Measurements from ENCODE around the gene SLC7A9.
"Not testable (repeated sequence)": the region's sequence is repeated elsewhere in the genome, so short reads cannot be mapped to it uniquely, and the experiment has no call there.

Gene SLC7A9

GRCh38 chr19:32809254-32809653, 60.3 kb downstream of the SLC7A9 start:
- DNase-seq (ENCODE audit: low read depth in 2 of 2) = no peak
- no peak for TF ChIP-seq CTCF (IDR thresholded peaks at IDR 0.05; ENCODE audit: low read depth, low read length)
- no peak overlapping the region for H3K4me3 ChIP-seq (replicated peaks in 1 of 2; ENCODE audit: low read depth in 2 of 2, low read length in 2 of 2)

- H3K4me3 ChIP-seq (replicated peaks in 1 of 2; ENCODE audit: low read depth in 2 of 2, low read length in 2 of 2) = no peak overlapping the region
- no peak for TF ChIP-seq CTCF (IDR thresholded peaks at IDR 0.05; ENCODE audit: low read depth, low read length)
- no peak for DNase-seq (ENCODE audit: low read depth in 2 of 2)
Measured at GRCh38 chr19:32808236-32808635, 61.3 kb downstream of the SLC7A9 start.

- TF ChIP-seq CTCF (IDR thresholded peaks at IDR 0.05; ENCODE audit: low read depth, low read length) = no peak
- no peak for DNase-seq (ENCODE audit: low read depth in 2 of 2)
- H3K4me3 ChIP-seq (replicated peaks in 1 of 2; ENCODE audit: low read depth in 2 of 2, low read length in 2 of 2) = no peak overlapping the region
Measured at GRCh38 chr19:32802840-32803239, 66.7 kb downstream of the SLC7A9 start.

- DNase-seq (ENCODE audit: low read depth in 2 of 2) = no peak
- H3K4me3 ChIP-seq (replicated peaks in 1 of 2; ENCODE audit: low read depth in 2 of 2, low read length in 2 of 2) = no peak overlapping the region
- no peak for TF ChIP-seq CTCF (IDR thresholded peaks at IDR 0.05; ENCODE audit: low read depth, low read length)
Measured at GRCh38 chr19:32800754-32801153, 68.8 kb downstream of the SLC7A9 start.

GRCh38 chr19:32800191-32800590, 69.4 kb downstream of the SLC7A9 start:
- TF ChIP-seq CTCF (IDR thresholded peaks at IDR 0.05; ENCODE audit: low read depth, low read length) = no peak
- no peak overlapping the region for H3K4me3 ChIP-seq (replicated peaks in 1 of 2; ENCODE audit: low read depth in 2 of 2, low read length in 2 of 2)
- no peak for DNase-seq (ENCODE audit: low read depth in 2 of 2)

- no peak for TF ChIP-seq CTCF (IDR thresholded peaks at IDR 0.05; ENCODE audit: low read depth, low read length)
- DNase-seq (ENCODE audit: low read depth in 2 of 2) = no peak
- no peak overlapping the region for H3K4me3 ChIP-seq (replicated peaks in 1 of 2; ENCODE audit: low read depth in 2 of 2, low read length in 2 of 2)
Measured at GRCh38 chr19:32798201-32798600, 71.4 kb downstream of the SLC7A9 start.

GRCh38 chr19:32789429-32789828, 80.1 kb downstream of the SLC7A9 start:
- TF ChIP-seq CTCF (IDR thresholded peaks at IDR 0.05; ENCODE audit: low read depth, low read length) = no peak
- DNase-seq (ENCODE audit: low read depth in 2 of 2) = no peak
- H3K4me3 ChIP-seq (replicated peaks in 1 of 2; ENCODE audit: low read depth in 2 of 2, low read length in 2 of 2) = no peak overlapping the region

GRCh38 chr19:32787895-32788294, 81.7 kb downstream of the SLC7A9 start:
- DNase-seq (ENCODE audit: low read depth in 2 of 2); H3K4me3 ChIP-seq (replicated peaks in 1 of 2; ENCODE audit: low read depth in 2 of 2, low read length in 2 of 2): not testable (repeated sequence)

- DNase-seq (ENCODE audit: low read depth in 2 of 2) = not testable (repeated sequence)
Measured at GRCh38 chr19:32787161-32787813, 82.3 kb downstream of the SLC7A9 start.

GRCh38 chr19:32782089-32782488, 87.5 kb downstream of the SLC7A9 start:
- H3K4me3 ChIP-seq (replicated peaks in 1 of 2; ENCODE audit: low read depth in 2 of 2, low read length in 2 of 2); DNase-seq (ENCODE audit: low read depth in 2 of 2): not testable (repeated sequence)

More at GRCh38 chr19:32787161-32787813, 82.3 kb downstream of the SLC7A9 start:
- H3K4me3 ChIP-seq (replicated peaks in 1 of 2; ENCODE audit: low read depth in 2 of 2, low read length in 2 of 2) = not testable (repeated sequence)
